K562 (cell line): ENCODE measurements around the gene GEMIN4. TPM values are rescaled to one million over a fixed set of nuclear protein-coding genes. Genes with fewer than 3 reads are reported as not detected.

Experiments used
- ATAC-seq: fragments of 200-7000 bp; cut with Tn5 transposase; 3 replicates; pipeline ENCODE4 v1.9.1; 2020; ENCODE audit warnings: moderate library complexity
- BruUV-seq: library from RNA; stranded (reverse); fragments of 400-500 nt; replicated peaks from 2 replicates; lab custom pipeline; 2021; lab: Mats Ljungman, UMichigan
- CTCF ChIA-PET: fragments of 300-600 bp; formaldehyde crosslinking; extraction: SDS; loops from one replicate; lab custom pipeline; 2021; ENCODE audit warnings: low intra/inter-chr PET ratio; lab: Yijun Ruan, JAX
- POLR2A ChIA-PET: fragments of 300-600, 350-650 bp; sonication (Branson Sonifier 250); formaldehyde crosslinking; extraction: SDS; loops from one replicate; lab custom pipeline; 2021; ENCODE audit warnings: antibody characterized with exemption, inconsistent platforms; lab: Yijun Ruan, JAX
- DNase-seq, 4 experiments: peaks; one replicate each; pipeline versions ENCODE4 v3.0.0 to v3.0.0-alpha.2; 2011 to 2018; ENCODE audit warnings: low spot score in 3 of 4, mixed read lengths in 3 of 4; ENCODE audit errors: extremely low read depth in 1 of 4
- FAIRE-seq: peaks from 2 replicates; lab custom pipeline; 2011; peaks lifted over from hg19 to GRCh38; lab: Jason Lieb, UNC
- H2AFZ ChIP-seq: 2 replicates; pipeline ENCODE4 v1.6.0; 2011; ENCODE audit warnings: low read depth, low read length, control low read depth, inconsistent platforms
- H3K27ac ChIP-seq: fragments of 200-600 bp; 3 replicates; pipeline ENCODE4 v1.8.0; 2011; ENCODE audit warnings: low read depth, mild to moderate bottlenecking, control low read depth, inconsistent platforms, low read length, moderate library complexity, mixed read lengths; ENCODE audit errors: extremely low read depth
- H3K27me3 ChIP-seq, 2 experiments: fragments of 300-600 bp in 1 of 2; 2 replicates in 1 of 2; 3 replicates in 1 of 2; pipeline versions ENCODE4 v1.6.0 to v1.8.0; 2011; ENCODE audit warnings: inconsistent platforms in 2 of 2, low read length in 2 of 2, mild to moderate bottlenecking in 1 of 2, mixed read lengths in 1 of 2, moderate library complexity in 1 of 2; ENCODE audit not compliant: control insufficient read depth in 2 of 2, insufficient read depth in 2 of 2
- H3K36me3 ChIP-seq: fragments of 300-600 bp; 3 replicates; pipeline ENCODE4 v1.8.0; 2011; ENCODE audit warnings: mild to moderate bottlenecking, low read length, inconsistent platforms; ENCODE audit not compliant: control insufficient read depth, insufficient read depth
- H3K4me1 ChIP-seq, 2 experiments: fragments of 200-600 bp in 1 of 2; replicated peaks in 1 of 2; 2 replicates in 1 of 2; 3 replicates in 1 of 2; pipeline versions ENCODE4 v1.5.1 to v1.8.0; 2011; ENCODE audit warnings: inconsistent platforms in 2 of 2, low read length in 2 of 2, mild to moderate bottlenecking in 1 of 2, mixed read lengths in 1 of 2, moderate library complexity in 1 of 2; ENCODE audit not compliant: control insufficient read depth in 2 of 2, insufficient read depth in 2 of 2
- H3K4me2 ChIP-seq: 2 replicates; pipeline ENCODE4 v1.6.1; 2011; ENCODE audit warnings: low read length, control low read depth, inconsistent platforms, mixed read lengths; ENCODE audit not compliant: insufficient read depth
- H3K4me3 ChIP-seq: fragments of 200-600 bp; sonication (generic), shearing (Covaris generic); 2 replicates; pipeline ENCODE4 v1.5.1; 2016; ENCODE audit warnings: control low read depth, inconsistent platforms
- H3K79me2 ChIP-seq: fragments of 200-600 bp; 3 replicates; pipeline ENCODE4 v1.8.0; 2011; ENCODE audit warnings: low read length, inconsistent platforms; ENCODE audit not compliant: control insufficient read depth, insufficient read depth
- H3K9ac ChIP-seq, 2 experiments: 2 replicates each; pipeline versions ENCODE4 v1.6.0 to v1.6.1; 2011; ENCODE audit warnings: low read depth in 2 of 2, low read length in 2 of 2, control low read depth in 1 of 2, inconsistent platforms in 1 of 2, mild to moderate bottlenecking in 1 of 2, mixed read lengths in 1 of 2; ENCODE audit not compliant: insufficient read depth in 1 of 2
- H3K9me1 ChIP-seq: one replicate; pipeline ENCODE4 v1.6.0; 2011; ENCODE audit warnings: inconsistent platforms, mild to moderate bottlenecking, low read length, moderate library complexity; ENCODE audit not compliant: control insufficient read depth, insufficient read depth
- H3K9me3 ChIP-seq: replicated peaks from 2 replicates; pipeline ENCODE4 v1.5.1; 2011; ENCODE audit warnings: low read depth, low read length, inconsistent platforms; ENCODE audit not compliant: control insufficient read depth, insufficient read depth
- H4K20me1 ChIP-seq: replicated peaks from 2 replicates; pipeline ENCODE4 v1.6.1; 2011; ENCODE audit warnings: low read length, inconsistent platforms, mixed read lengths; ENCODE audit not compliant: control insufficient read depth, insufficient read depth
- RREB1 ChIP-seq: fragments of 250-450 bp; sonication (Bioruptor Pico); IDR thresholded peaks from 2 replicates; pipeline ENCODE4 v1.4.0; 2020
- SRSF3 ChIP-seq: fragments of 200-400 bp; formaldehyde crosslinking; IDR thresholded peaks from 2 replicates; pipeline ENCODE4 v1.6.1; 2016; ENCODE audit warnings: mild to moderate bottlenecking, low read length, moderate library complexity; ENCODE audit not compliant: insufficient read depth
- WGBS: fragments of 100-300 bp; shearing (Covaris generic); methylation state at CpG from one replicate; pipeline ENCODE4 v1.1.6; 2016; ENCODE audit warnings: low coverage, mixed read lengths; ENCODE audit not compliant: insufficient coverage; ENCODE audit errors: missing lambda C conversion rate; 5-methylcytosine and 5-hydroxymethylcytosine counted together
- in situ Hi-C: fragments of 300-500 bp; cut with MboI; formaldehyde crosslinking; loops from 4 replicates; pipeline ENCODE4 v1.15.0; 2018; ENCODE audit warnings: inconsistent platforms, mixed read lengths
- intact Hi-C: fragments of 100-400 bp; cut with micrococcal nuclease; formaldehyde crosslinking; loops from 2 replicates; pipeline ENCODE4 v1.14.2; 2022
- polyA plus RNA-seq, 8 experiments: library from polyadenylated mRNA; depleted of rRNA in 4 of 8; stranded (reverse) in 5 of 8; unstranded in 3 of 8; fragments of >200 nt; fragmentation: Nextera tagmentation in 2 of 8; fragmentation: Illumina TruSeq in 1 of 8; extraction: Ambion mirVana in 2 of 8; extraction: Trizol in 1 of 8; gene quantifications; 2 replicates each; pipeline versions ENCODE4 v1.2.1 to v1.2.3, GENCODE V29; 2011 to 2014; ENCODE audit warnings: inconsistent platforms in 1 of 8, missing spikeins in 1 of 8
- total RNA-seq, 7 experiments: library from RNA; depleted of rRNA in 6 of 7; stranded (reverse); fragments of >200 nt in 6 of 7; fragmentation: Illumina TruSeq in 2 of 7; extraction: Trizol in 2 of 7; gene quantifications; 2 replicates each; pipeline versions ENCODE4 v1.2.1 to v1.2.3, GENCODE V29; 2011 to 2021; ENCODE audit warnings: low replicate concordance in 1 of 7

GEMIN4 gene
- total and polyA plus RNA-seq, 9 of the 15 experiments (the other 6 are each of a cell fraction or from before 2014, with no cell fraction given) = 1.8 to 42.5 (median 10.8) TPM

- no peak for TF ChIP-seq SRSF3
Observed at GRCh38 chr17:778096-778495, 26.0 kb upstream of the GEMIN4 start (continued).

- in situ Hi-C loops = no loop called here
- Histone ChIP-seq H3K9ac (no peak overlapping the region), H3K4me3 (no peak overlapping the region), H3K27me3 (no peaks in the 10 kb centered on the region), H2AFZ (no peak overlapping the region), H3K79me2 (no peaks in the 10 kb centered on the region), H3K4me1 (no peaks in the 10 kb centered on the region), H3K36me3 (peaks cover 91% of the 10 kb centered on the region), H3K27ac (no peak overlapping the region), H3K4me2 (no peak overlapping the region), H3K9me1 (no peaks in the 10 kb centered on the region)
- ATAC-seq = no peak
- FAIRE-seq = no peak
- 92% methylated on average over 5 of the region's 5 CpGs for WGBS
- ChIA-PET CTCF (no interaction called here), POLR2A (no interaction called here)
- no peak for TF ChIP-seq RREB1 (CRISPR knock-in tag)
- TF ChIP-seq, all 486 proteins: peak for 0
- Histone ChIP-seq H3K9me3 (no peaks in the 10 kb centered on the region), H4K20me1 (no peaks in the 10 kb centered on the region)
- intact Hi-C loops = no loop called here
- DNase-seq = no peak
- no TSS peak for BruUV-seq
Observed at GRCh38 chr17:774313-774584, 22.2 kb upstream of the GEMIN4 start.
